NOMO-1 treated with dmso at 0.1 percent for 144 hours (cell line): ENCODE results near the gene LY6G5C.

Experiments
- DNase-seq: peaks from one replicate; lab custom pipeline; 2025; ENCODE audit not compliant: unreplicated experiment; lab: John Stamatoyannopoulos, UW

The LY6G5C gene

DNA sequence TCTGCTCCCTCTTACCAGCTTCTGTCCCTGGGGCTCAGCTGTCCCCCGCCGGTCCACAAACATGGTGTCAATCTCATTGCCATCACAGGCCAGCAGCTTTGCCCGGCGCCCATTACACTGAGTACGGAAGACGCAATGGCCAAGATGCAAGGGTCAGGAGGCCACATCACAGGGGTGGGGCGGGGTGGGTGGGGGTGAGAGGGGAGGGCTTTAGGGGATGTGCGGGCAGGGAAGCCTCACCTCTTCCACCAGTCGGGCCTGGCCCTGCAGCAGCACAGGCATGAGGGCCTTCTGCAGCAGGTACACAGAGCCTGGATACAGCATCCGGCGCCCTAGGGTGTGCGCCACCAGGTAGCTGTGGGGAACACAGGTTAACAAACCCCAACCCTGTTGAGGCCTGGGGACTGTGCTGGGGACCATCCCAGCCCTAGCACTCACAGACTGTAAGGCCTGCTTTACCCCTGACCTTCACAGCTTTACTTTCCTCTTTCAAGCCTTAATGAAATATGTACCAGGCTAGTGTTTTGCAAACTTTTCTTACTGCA, 10.8 kb upstream of the LY6G5C start:
- DNase-seq, result no peak

GRCh38 chr6:31691078-31691463, 10.2 kb upstream of the LY6G5C start:
- no peak for DNase-seq

DNA sequence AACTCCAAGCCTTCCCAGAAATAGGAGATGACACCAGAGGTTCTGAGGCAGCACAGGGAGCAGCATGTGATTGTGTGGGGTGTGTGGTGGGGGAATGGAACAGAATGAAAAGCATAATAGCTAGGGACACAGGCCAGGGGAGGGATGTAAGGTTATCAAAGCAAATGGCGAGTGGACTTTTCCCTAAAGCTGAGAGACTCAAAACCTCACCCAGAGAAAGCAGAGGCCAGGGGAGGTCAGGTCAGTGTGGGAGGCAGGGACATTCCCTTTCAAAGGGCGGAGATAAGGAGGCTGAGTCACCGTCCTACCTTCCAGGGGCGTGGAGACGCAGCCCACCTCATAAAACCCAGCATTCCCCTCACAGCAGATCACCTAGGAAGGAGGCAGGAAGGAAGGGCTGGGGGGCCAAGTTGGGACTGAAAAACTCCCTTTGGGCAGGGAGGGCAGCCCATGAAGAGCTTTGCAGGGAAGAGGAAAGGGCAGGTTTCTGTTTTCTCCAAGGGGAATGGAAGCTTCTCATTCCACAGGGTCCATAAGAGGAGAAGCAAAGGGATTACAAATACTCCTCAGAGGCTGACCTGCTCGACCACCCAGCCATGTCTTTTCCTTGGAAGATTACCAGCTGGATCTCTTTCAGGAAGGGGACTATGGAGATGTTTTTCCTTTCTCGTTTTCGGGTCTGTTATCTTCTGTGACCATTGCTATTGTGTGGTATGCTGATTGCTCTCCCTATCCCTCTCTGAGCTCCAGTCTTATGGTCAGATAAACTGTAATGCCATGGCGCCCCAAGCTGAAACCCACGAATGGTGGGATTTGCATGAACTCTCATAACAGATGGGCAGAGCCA, 9.6 kb upstream of the LY6G5C start:
- DNase-seq, result no peak

- DNase-seq, result no peak
Observed at GRCh38 chr6:31689249-31690110, 8.6 kb upstream of the LY6G5C start.

- DNase-seq, result no peak
Observed at GRCh38 chr6:31687860-31688693, 7.2 kb upstream of the LY6G5C start.

- DNase-seq, result no peak
Observed at GRCh38 chr6:31687321-31687720, 6.5 kb upstream of the LY6G5C start.

- no peak for DNase-seq
Observed at GRCh38 chr6:31686483-31686882, 5.6 kb upstream of the LY6G5C start.

- no peak for DNase-seq
Observed at GRCh38 chr6:31683591-31683990, 2.7 kb upstream of the LY6G5C start.

DNA sequence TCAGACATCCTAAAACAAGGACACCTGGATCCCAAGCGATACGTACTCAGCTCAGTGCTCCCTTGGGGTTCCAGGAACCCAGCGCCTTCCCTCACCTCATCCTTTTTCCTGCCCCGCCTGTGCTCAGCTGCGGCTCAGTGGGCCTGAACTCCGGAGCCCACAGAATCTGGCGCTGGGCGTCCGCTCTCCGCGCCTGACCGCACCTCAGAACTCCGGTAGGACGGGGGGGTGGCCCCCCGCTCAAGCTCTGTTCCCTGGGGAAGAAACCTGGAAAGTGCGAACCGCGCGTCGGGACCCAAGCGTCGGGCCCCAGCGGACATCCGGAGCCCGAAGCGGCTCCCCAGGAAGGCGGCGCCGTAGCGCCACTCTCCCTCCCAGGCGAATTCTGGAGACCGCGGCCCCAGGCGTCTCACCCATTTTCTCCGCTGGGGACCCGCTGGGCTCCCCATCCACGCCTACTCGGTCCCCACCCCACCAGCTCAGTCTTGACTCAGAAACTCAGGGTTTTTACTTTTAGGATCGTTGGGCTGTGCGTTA, 336 bp upstream of the LY6G5C start:
- DNase-seq, result no peak

DNA sequence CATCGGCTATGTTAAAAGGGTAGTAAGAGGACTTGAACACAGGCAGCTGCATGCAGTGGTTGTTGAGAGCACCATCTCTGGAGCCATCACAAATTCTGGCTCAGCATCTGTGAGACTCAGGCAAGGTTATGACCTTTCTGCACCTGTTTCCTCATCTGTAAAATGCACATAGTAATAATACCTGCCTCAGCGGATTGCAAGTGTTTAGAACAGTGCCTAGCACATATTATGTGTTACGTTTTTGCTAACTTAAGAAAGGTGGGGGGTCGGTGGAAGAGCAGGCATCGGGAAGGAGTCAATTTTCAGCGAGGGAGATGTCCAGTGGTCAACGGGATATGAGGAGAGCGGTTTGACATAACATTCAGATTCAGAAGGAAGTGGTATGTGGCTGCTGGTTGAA, 2.9 kb downstream of the LY6G5C start:
- DNase-seq, result no peak

- no peak for DNase-seq
Observed at GRCh38 chr6:31676904-31677303, 4.0 kb downstream of the LY6G5C start.

GRCh38 chr6:31676322-31676903, 4.5 kb downstream of the LY6G5C start:
- peak; percentile 8 for DNase-seq

GRCh38 chr6:31669676-31670075, 11.2 kb downstream of the LY6G5C start, which contains the start of gene LY6G5B:
Gene LY6G5B, plus strand, starts transcription at chr6:31669976. Its CDS starts 975 bp downstream, at chr6:31670951.
- no peak for DNase-seq

GRCh38 chr6:31666337-31666965, 14.4 kb downstream of the LY6G5C start:
- no peak for DNase-seq

DNA sequence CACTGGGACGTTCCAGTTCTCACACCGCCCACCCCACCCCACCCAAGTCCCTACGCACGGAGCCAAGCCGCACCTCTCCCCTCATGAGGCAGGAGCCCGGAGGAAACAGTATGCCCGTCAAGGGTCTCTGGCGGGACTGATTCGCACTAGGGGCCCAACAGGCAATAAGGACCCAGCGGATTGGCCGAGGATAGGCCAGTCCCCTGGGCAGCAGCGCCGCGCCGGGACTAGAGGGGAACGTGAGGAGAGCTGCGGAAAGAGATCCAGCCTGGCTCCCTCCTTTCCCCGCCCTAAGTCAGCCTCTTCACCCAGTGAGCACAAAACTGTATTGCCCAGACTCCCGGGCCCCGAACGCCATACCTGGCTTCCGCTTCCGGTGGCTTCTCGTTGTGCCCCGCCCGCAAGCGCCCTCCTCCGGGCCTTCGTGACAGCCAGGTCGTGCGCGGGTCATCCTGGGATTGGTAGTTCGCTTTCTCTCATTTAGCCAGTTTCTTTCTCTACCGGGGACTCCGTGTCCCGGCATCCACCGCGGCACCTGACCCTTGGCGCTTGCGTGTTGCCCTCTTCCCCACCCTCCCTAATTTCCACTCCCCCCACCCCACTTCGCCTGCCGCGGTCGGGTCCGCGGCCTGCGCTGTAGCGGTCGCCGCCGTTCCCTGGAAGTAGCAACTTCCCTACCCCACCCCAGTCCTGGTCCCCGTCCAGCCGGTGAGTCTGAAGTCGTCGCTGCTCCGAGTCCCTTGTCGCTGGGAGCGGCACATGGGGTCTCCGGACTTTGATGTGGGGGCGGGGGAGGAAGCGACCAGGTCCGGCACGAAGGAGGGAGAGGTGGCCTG, 15.1 kb downstream of the LY6G5C start, which contains the start of gene CSNK2B:
TSS of gene CSNK2B (plus strand) at position 580 of the 836 bp plus-strand sequence. CDS start 752 bp downstream, outside the sequence.
- DNase-seq, result peak; percentile 97

GRCh38 chr6:31664790-31665500, 15.9 kb downstream of the LY6G5C start, which contains the start of gene GPANK1:
Gene GPANK1, minus strand, starts transcription at chr6:31664997. Its CDS starts 519 bp downstream, at chr6:31664478.
- peak; percentile 81 for DNase-seq

DNA sequence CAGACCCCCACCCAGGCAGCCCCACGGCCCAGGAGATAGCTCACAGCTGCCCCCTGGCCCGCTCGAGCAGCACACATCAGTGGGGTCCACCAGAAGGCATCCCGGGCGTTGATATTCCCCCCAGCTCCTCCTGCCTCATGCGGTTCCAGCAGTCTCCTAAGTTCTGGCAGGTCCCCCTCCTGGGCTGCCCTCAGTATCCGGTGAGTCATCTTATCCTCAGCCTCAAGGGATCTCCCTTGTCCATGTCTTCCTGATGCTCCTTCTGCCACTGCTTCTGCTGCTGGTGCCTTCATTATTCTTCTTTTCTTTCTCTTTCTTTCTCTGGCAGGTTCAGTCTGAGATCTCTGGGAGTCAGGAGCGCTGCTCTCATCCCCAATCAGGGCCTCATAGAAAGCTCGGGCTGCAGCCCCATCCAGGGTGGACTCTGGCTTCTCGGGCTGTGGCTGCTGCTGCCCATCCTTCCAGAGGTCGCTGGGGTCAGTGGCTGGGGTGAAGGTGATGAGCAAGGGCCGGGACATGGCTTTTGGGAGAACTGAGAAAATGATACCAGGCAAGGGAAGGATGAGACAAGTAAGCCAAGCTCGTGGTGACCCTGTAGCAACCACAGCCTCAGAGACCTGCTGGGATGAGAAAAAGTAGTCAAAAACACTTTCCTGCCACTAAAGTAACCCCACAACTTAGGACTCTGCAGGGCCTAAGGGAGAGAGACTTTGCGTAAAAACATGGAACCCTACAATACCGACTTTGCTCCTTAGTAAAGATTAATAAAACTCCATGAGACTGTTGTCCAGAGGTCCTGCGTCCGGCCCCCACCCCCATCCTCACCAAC, 16.7 kb downstream of the LY6G5C start:
- no peak for DNase-seq
